ENCODE data around the gene ZNF570.

Gene ZNF570

DNA sequence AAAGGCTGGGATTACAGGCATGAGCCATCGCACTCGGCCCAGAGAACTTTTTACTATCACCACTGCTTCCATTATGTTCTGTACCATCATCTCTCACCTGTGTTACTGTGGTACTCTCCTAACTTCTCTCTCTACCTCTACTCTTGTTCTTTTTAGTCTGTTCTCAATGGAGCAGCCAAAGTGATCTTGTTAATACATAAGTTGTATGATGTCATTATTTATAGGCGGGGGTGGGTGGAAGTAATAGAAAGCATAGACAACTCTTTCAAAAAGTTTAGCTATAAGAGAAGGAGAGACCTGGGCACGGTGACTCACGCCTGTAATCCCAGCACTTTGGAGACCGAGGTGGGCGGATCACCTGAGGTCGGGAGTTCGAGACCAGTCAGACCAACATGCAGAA, 3.0 kb downstream of the ZNF570 start:
- ChIA-PET CTCF (no interaction called here), POLR2A (interaction anchor here (0.7 kb wide), 1 partner anchor 183 kb away, joined by 5 read pairs; the partner anchor contains the start of gene ZFP30)
- peaks cover 5 to 23% (median 17%) of the 10 kb centered on the region in 4 experiments for H3K4me1 ChIP-seq (ENCODE audit: control extremely low read depth in 1 of 4, control insufficient read depth in 4 of 4, insufficient read depth in 4 of 4, low read length in 3 of 4)
- H3K36me3 ChIP-seq (ENCODE audit: control insufficient read depth in 4 of 4, insufficient read depth in 4 of 4, low read length in 3 of 4): peaks cover 14 to 50% (median 26%) of the 10 kb centered on the region in 4 experiments
- H3K27ac ChIP-seq (ENCODE audit: insufficient read depth in 1 of 2, low read depth in 1 of 2, low read length in 2 of 2, poor library complexity in 1 of 2, severe bottlenecking in 2 of 2): no peak overlapping the region
- no peak for DNase-seq
- no peak overlapping the region for H3K4me3 ChIP-seq (ENCODE audit: control insufficient read depth in 1 of 7, extremely low read depth in 1 of 7, insufficient read depth in 4 of 7, low read depth in 2 of 7, low read length in 6 of 7)
- H3K9me3 ChIP-seq (ENCODE audit: control extremely low read depth in 1 of 5, control insufficient read depth in 4 of 5, insufficient read depth in 2 of 5, low read depth in 1 of 5, low read length in 4 of 5): peaks cover 1 to 50% (median 33%) of the 10 kb centered on the region in 5 experiments
- H3K27me3 ChIP-seq (replicated peaks in 2 of 5; ENCODE audit: control insufficient read depth in 4 of 5, insufficient read depth in 5 of 5, low read length in 4 of 5): no peaks in the 10 kb centered on the region
- 98% methylated on average over 4 of the region's 9 CpGs for WGBS (ENCODE audit: insufficient coverage)

- H3K4me1 ChIP-seq (ENCODE audit: control extremely low read depth in 1 of 4, control insufficient read depth in 4 of 4, insufficient read depth in 4 of 4, low read length in 3 of 4): no peaks in the 10 kb centered on the region
- ChIA-PET POLR2A (no interaction called here), CTCF (no interaction called here)
- H3K27me3 ChIP-seq (replicated peaks in 2 of 5; ENCODE audit: control insufficient read depth in 4 of 5, insufficient read depth in 5 of 5, low read length in 4 of 5): no peaks in the 10 kb centered on the region
- no peak overlapping the region for H3K4me3 ChIP-seq (ENCODE audit: control insufficient read depth in 1 of 7, extremely low read depth in 1 of 7, insufficient read depth in 4 of 7, low read depth in 2 of 7, low read length in 6 of 7)
- peaks cover 32 to 85% (median 52%) of the 10 kb centered on the region in 5 experiments for H3K9me3 ChIP-seq (ENCODE audit: control extremely low read depth in 1 of 5, control insufficient read depth in 4 of 5, insufficient read depth in 2 of 5, low read depth in 1 of 5, low read length in 4 of 5)
- H3K36me3 ChIP-seq (ENCODE audit: control insufficient read depth in 4 of 4, insufficient read depth in 4 of 4, low read length in 3 of 4): peaks cover 17 to 55% (median 31%) of the 10 kb centered on the region in 4 experiments
- no peak overlapping the region for H3K27ac ChIP-seq (ENCODE audit: insufficient read depth in 1 of 2, low read depth in 1 of 2, low read length in 2 of 2, poor library complexity in 1 of 2, severe bottlenecking in 2 of 2)
- 100% methylated on average over 4 of the region's 8 CpGs for WGBS (ENCODE audit: insufficient coverage)
- no peak for DNase-seq
These were observed 15.4 kb downstream of the ZNF570 start for GRCh38 chr19:37484406-37485168.

- POLR2A ChIA-PET: no interaction called here
- CTCF ChIA-PET: no interaction called here
- Histone ChIP-seq H3K9me3 (ENCODE audit: control extremely low read depth in 1 of 5, control insufficient read depth in 4 of 5, insufficient read depth in 2 of 5, low read depth in 1 of 5, low read length in 4 of 5) (peaks cover 16 to 48% (median 18%) of the 10 kb centered on the region in 5 experiments), H3K27me3 (replicated peaks in 2 of 5; ENCODE audit: control insufficient read depth in 4 of 5, insufficient read depth in 5 of 5, low read length in 4 of 5) (no peaks in the 10 kb centered on the region), H3K4me3 (ENCODE audit: control insufficient read depth in 1 of 7, extremely low read depth in 1 of 7, insufficient read depth in 4 of 7, low read depth in 2 of 7, low read length in 6 of 7) (no peak overlapping the region), H3K27ac (ENCODE audit: insufficient read depth in 1 of 2, low read depth in 1 of 2, low read length in 2 of 2, poor library complexity in 1 of 2, severe bottlenecking in 2 of 2) (no peak overlapping the region), H3K4me1 (ENCODE audit: control extremely low read depth in 1 of 4, control insufficient read depth in 4 of 4, insufficient read depth in 4 of 4, low read length in 3 of 4) (no peaks in the 10 kb centered on the region), H3K36me3 (ENCODE audit: control insufficient read depth in 4 of 4, insufficient read depth in 4 of 4, low read length in 3 of 4) (no peaks in the 10 kb centered on the region)
- DNase-seq: no peak
- WGBS (ENCODE audit: insufficient coverage): no CpG with 5 or more reads among the region's 3 CpGs
These were observed 23.1 kb downstream of the ZNF570 start for GRCh38 chr19:37492213-37492612.

DNA sequence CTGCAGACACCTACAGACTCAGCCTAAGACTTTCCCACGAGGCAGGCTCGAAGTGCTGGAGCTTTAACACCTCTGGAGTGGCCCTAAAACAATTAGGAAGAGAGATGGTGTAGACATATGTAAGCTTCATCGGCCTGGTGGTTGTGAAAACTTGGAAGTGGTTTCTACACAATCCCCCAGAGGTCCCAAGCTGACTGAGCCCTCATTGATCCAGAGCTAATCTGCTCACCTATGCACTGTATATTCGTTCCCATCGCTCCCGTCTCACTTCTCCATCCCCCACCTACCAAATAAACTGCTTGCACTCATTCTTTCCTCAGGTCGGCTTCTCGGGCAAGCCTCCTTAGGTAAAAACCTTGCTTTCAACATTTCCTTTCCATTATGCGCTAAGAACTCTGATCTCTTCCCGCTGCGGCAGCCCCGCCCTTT, 36.8 kb downstream of the ZNF570 start:
- Histone ChIP-seq H3K27ac (ENCODE audit: insufficient read depth in 1 of 2, low read depth in 1 of 2, low read length in 2 of 2, poor library complexity in 1 of 2, severe bottlenecking in 2 of 2) (peak overlapping the region; percentile 94), H3K4me1 (ENCODE audit: control extremely low read depth in 1 of 4, control insufficient read depth in 4 of 4, insufficient read depth in 4 of 4, low read length in 3 of 4) (peaks cover 5 to 18% (median 8%) of the 10 kb centered on the region in 4 experiments), H3K4me3 (ENCODE audit: control insufficient read depth in 1 of 7, extremely low read depth in 1 of 7, insufficient read depth in 4 of 7, low read depth in 2 of 7, low read length in 6 of 7) (peak overlapping the region; percentile 69 to 97 (median 83)), H3K36me3 (ENCODE audit: control insufficient read depth in 4 of 4, insufficient read depth in 4 of 4, low read length in 3 of 4) (peaks cover 4 to 23% (median 6%) of the 10 kb centered on the region in 4 experiments), H3K27me3 (replicated peaks in 2 of 5; ENCODE audit: control insufficient read depth in 4 of 5, insufficient read depth in 5 of 5, low read length in 4 of 5) (no peaks in the 10 kb centered on the region), H3K9me3 (ENCODE audit: control extremely low read depth in 1 of 5, control insufficient read depth in 4 of 5, insufficient read depth in 2 of 5, low read depth in 1 of 5, low read length in 4 of 5) (peaks cover 3 to 27% (median 23%) of the 10 kb centered on the region in 5 experiments)
- 0% methylated on average over 9 of the region's 12 CpGs for WGBS (ENCODE audit: insufficient coverage)
- ChIA-PET CTCF (interaction anchor here (1.1 to 1.7 kb wide), 2 partner anchors 14 to 46 kb away, joined by 4 read pairs; no protein-coding TSS in a partner anchor), POLR2A (interaction anchor here (0.5 to 1.6 kb wide), 6 partner anchors 39 to 188 kb away, joined by 3 to 6 read pairs (median 4); partner anchors contain the start of genes ZNF527, ZNF540, ZNF569 and ZNF571)
- no peak for DNase-seq

GRCh38 chr19:37506387-37507166, 37.4 kb downstream of the ZNF570 start, which contains the start of gene ZNF793:
ZNF793 (plus strand) TSS chr19:37506939; CDS start chr19:37523440, 16,501 bp downstream.
- Histone ChIP-seq H3K27ac (ENCODE audit: insufficient read depth in 1 of 2, low read depth in 1 of 2, low read length in 2 of 2, poor library complexity in 1 of 2, severe bottlenecking in 2 of 2) (peak within 1 kb of the TSS; percentile 94), H3K36me3 (ENCODE audit: control insufficient read depth in 4 of 4, insufficient read depth in 4 of 4, low read length in 3 of 4) (peaks cover 5 to 30% (median 10%) of the 10 kb centered on the region in 4 experiments), H3K4me3 (ENCODE audit: control insufficient read depth in 1 of 7, extremely low read depth in 1 of 7, insufficient read depth in 4 of 7, low read depth in 2 of 7, low read length in 6 of 7) (peak within 1 kb of the TSS; percentile 69 to 97 (median 83)), H3K4me1 (ENCODE audit: control extremely low read depth in 1 of 4, control insufficient read depth in 4 of 4, insufficient read depth in 4 of 4, low read length in 3 of 4) (peaks cover 5 to 18% (median 8%) of the 10 kb centered on the region in 4 experiments), H3K9me3 (ENCODE audit: control extremely low read depth in 1 of 5, control insufficient read depth in 4 of 5, insufficient read depth in 2 of 5, low read depth in 1 of 5, low read length in 4 of 5) (peaks cover 3 to 27% (median 25%) of the 10 kb centered on the region in 5 experiments), H3K27me3 (replicated peaks in 2 of 5; ENCODE audit: control insufficient read depth in 4 of 5, insufficient read depth in 5 of 5, low read length in 4 of 5) (no peaks in the 10 kb centered on the region)
- WGBS (ENCODE audit: insufficient coverage): under 1% methylated on average over 39 of the region's 40 CpGs
- ChIA-PET POLR2A (interaction anchor here (0.5 to 1.6 kb wide), 8 partner anchors 19 to 189 kb away, joined by 3 to 6 read pairs (median 4); partner anchors contain the start of genes ZNF527, ZNF540, ZNF569 and ZNF570), CTCF (interaction anchor here (1.1 to 1.7 kb wide), 2 partner anchors 13 to 45 kb away, joined by 4 read pairs; no protein-coding TSS in a partner anchor)
- peak; percentile 90 to 95 (median 94) for DNase-seq

GRCh38 chr19:37507167-37507464, 38.0 kb downstream of the ZNF570 start:
- peak overlapping the region; percentile 94 for H3K27ac ChIP-seq (ENCODE audit: insufficient read depth in 1 of 2, low read depth in 1 of 2, low read length in 2 of 2, poor library complexity in 1 of 2, severe bottlenecking in 2 of 2)
- peaks cover 7 to 35% (median 13%) of the 10 kb centered on the region in 4 experiments for H3K36me3 ChIP-seq (ENCODE audit: control insufficient read depth in 4 of 4, insufficient read depth in 4 of 4, low read length in 3 of 4)
- H3K4me3 ChIP-seq (ENCODE audit: control insufficient read depth in 1 of 7, extremely low read depth in 1 of 7, insufficient read depth in 4 of 7, low read depth in 2 of 7, low read length in 6 of 7): peak overlapping the region; percentile 69 to 97 (median 83)
- peaks cover 3 to 29% (median 26%) of the 10 kb centered on the region in 5 experiments for H3K9me3 ChIP-seq (ENCODE audit: control extremely low read depth in 1 of 5, control insufficient read depth in 4 of 5, insufficient read depth in 2 of 5, low read depth in 1 of 5, low read length in 4 of 5)
- H3K27me3 ChIP-seq (replicated peaks in 2 of 5; ENCODE audit: control insufficient read depth in 4 of 5, insufficient read depth in 5 of 5, low read length in 4 of 5): no peaks in the 10 kb centered on the region
- H3K4me1 ChIP-seq (ENCODE audit: control extremely low read depth in 1 of 4, control insufficient read depth in 4 of 4, insufficient read depth in 4 of 4, low read length in 3 of 4): peaks cover 5 to 18% (median 8%) of the 10 kb centered on the region in 4 experiments
- DNase-seq: no peak
- POLR2A ChIA-PET: interaction anchor here (0.6 to 1.6 kb wide), 5 partner anchors 18 to 137 kb away, joined by 3 to 6 read pairs (median 3); partner anchors contain the start of genes ZNF527, ZNF540, ZNF569 and ZNF570
- WGBS (ENCODE audit: insufficient coverage): 3% methylated on average over 9 of the region's 9 CpGs
- CTCF ChIA-PET: interaction anchor here (1.7 kb wide), 1 partner anchor 45 kb away, joined by 4 read pairs; no protein-coding TSS in a partner anchor
